H9 (cell line): ENCODE measurements around the gene MDGA2. TPM values are rescaled to one million over a fixed set of nuclear protein-coding genes. Genes with fewer than 3 reads are reported as not detected.

ENCODE experiments used
- DNase-seq: peaks from one replicate; pipeline ENCODE4 v3.0.0-alpha.2; 2017
- H2AFZ ChIP-seq: one replicate; pipeline ENCODE4 v1.6.1; 2013; ENCODE audit warnings: mild to moderate bottlenecking, low read length, control low read depth, moderate library complexity
- H2AK5ac ChIP-seq: 2 replicates; pipeline ENCODE4 v1.6.1; 2013; ENCODE audit warnings: low read length, control low read depth, mixed read lengths; ENCODE audit not compliant: insufficient read length
- H2BK120ac ChIP-seq: one replicate; pipeline ENCODE4 v1.6.1; 2013; ENCODE audit warnings: low read depth, mild to moderate bottlenecking, low read length, control low read depth, inconsistent platforms; ENCODE audit not compliant: poor library complexity, severe bottlenecking
- H2BK12ac ChIP-seq: 2 replicates; pipeline ENCODE4 v1.6.1; 2013; ENCODE audit warnings: low read length, control low read depth, mixed read lengths, low read depth; ENCODE audit not compliant: insufficient read length
- H2BK15ac ChIP-seq: 2 replicates; pipeline ENCODE4 v1.6.1; 2013; ENCODE audit warnings: low read depth, low read length, control low read depth
- H2BK20ac ChIP-seq: one replicate; pipeline ENCODE4 v1.6.1; 2013; ENCODE audit warnings: low read depth, mild to moderate bottlenecking, low read length, control low read depth, inconsistent platforms; ENCODE audit not compliant: poor library complexity, severe bottlenecking
- H2BK5ac ChIP-seq: 2 replicates; pipeline ENCODE4 v1.6.1; 2013; ENCODE audit warnings: low read length, control low read depth, mixed read lengths; ENCODE audit not compliant: insufficient read length
- H3K14ac ChIP-seq: 2 replicates; pipeline ENCODE4 v1.6.1; 2013; ENCODE audit warnings: low read length, control low read depth; ENCODE audit not compliant: insufficient read depth
- H3K18ac ChIP-seq: 2 replicates; pipeline ENCODE4 v1.6.1; 2013; ENCODE audit warnings: low read depth, mild to moderate bottlenecking, mixed read lengths, low read length, control low read depth; ENCODE audit not compliant: insufficient read length
- H3K23ac ChIP-seq: 2 replicates; pipeline ENCODE4 v1.6.1; 2013; ENCODE audit warnings: low read length, control low read depth, mixed read lengths, low read depth; ENCODE audit not compliant: insufficient read length
- H3K23me2 ChIP-seq: 2 replicates; pipeline ENCODE4 v1.6.1; 2013; ENCODE audit warnings: low read depth, mild to moderate bottlenecking, mixed read lengths, low read length, control low read depth; ENCODE audit not compliant: insufficient read length, poor library complexity, severe bottlenecking
- H3K27ac ChIP-seq: 2 replicates; pipeline ENCODE4 v1.5.1; 2013; ENCODE audit warnings: low read length, control low read depth, mixed read lengths, low read depth; ENCODE audit not compliant: insufficient read length
- H3K27me3 ChIP-seq: 2 replicates; pipeline ENCODE4 v1.6.1; 2013; ENCODE audit warnings: low read length, control low read depth, inconsistent platforms; ENCODE audit not compliant: insufficient read depth
- H3K4ac ChIP-seq: 2 replicates; pipeline ENCODE4 v1.6.1; 2013; ENCODE audit warnings: low read depth, mild to moderate bottlenecking, control low read depth, inconsistent platforms, low read length, moderate library complexity
- H3K4me1 ChIP-seq: 2 replicates; pipeline ENCODE4 v1.6.1; 2013; ENCODE audit warnings: low read length, control low read depth, inconsistent platforms; ENCODE audit not compliant: insufficient read depth
- H3K4me2 ChIP-seq: 2 replicates; pipeline ENCODE4 v1.6.1; 2013; ENCODE audit warnings: low read length, control low read depth, mixed read lengths; ENCODE audit not compliant: insufficient read length, insufficient read depth
- H3K56ac ChIP-seq: 2 replicates; pipeline ENCODE4 v1.6.1; 2013; ENCODE audit warnings: low read depth, mild to moderate bottlenecking, mixed read lengths, low read length, control low read depth; ENCODE audit not compliant: insufficient read length
- H3K79me1 ChIP-seq: 2 replicates; pipeline ENCODE4 v1.6.1; 2013; ENCODE audit warnings: low read depth, mild to moderate bottlenecking, moderate library complexity, low read length, control low read depth, inconsistent platforms; ENCODE audit not compliant: insufficient read depth, poor library complexity, severe bottlenecking
- H3K79me2 ChIP-seq: 2 replicates; pipeline ENCODE4 v1.6.1; 2013; ENCODE audit warnings: low read length, control low read depth, inconsistent platforms; ENCODE audit not compliant: insufficient read depth
- H3K9ac ChIP-seq: 2 replicates; pipeline ENCODE4 v1.6.1; 2013; ENCODE audit warnings: low read length, control low read depth, mixed read lengths; ENCODE audit not compliant: insufficient read length; ENCODE audit errors: extremely low read depth
- H3K9me3 ChIP-seq: one replicate; pipeline ENCODE4 v1.6.1; 2013; ENCODE audit warnings: low read depth, low read length, inconsistent platforms; ENCODE audit not compliant: control insufficient read depth
- H3T11ph ChIP-seq: one replicate; pipeline ENCODE4 v1.6.1; 2013; ENCODE audit warnings: mild to moderate bottlenecking, low read length, control low read depth, inconsistent platforms
- H4K20me1 ChIP-seq: one replicate; pipeline ENCODE4 v1.6.1; 2013; ENCODE audit not compliant: control insufficient read depth, insufficient read length, insufficient read depth
- H4K5ac ChIP-seq: 2 replicates; pipeline ENCODE4 v1.6.1; 2013; ENCODE audit warnings: low read depth, mild to moderate bottlenecking, mixed read lengths, low read length, control low read depth; ENCODE audit not compliant: insufficient read length
- H4K8ac ChIP-seq: replicated peaks from 2 replicates; pipeline ENCODE4 v1.6.1; 2013; ENCODE audit warnings: low read length, control low read depth, mixed read lengths, low read depth; ENCODE audit not compliant: insufficient read length
- H4K91ac ChIP-seq: 2 replicates; pipeline ENCODE4 v1.6.1; 2013; ENCODE audit warnings: low read depth, mild to moderate bottlenecking, moderate library complexity, mixed read lengths, low read length, control low read depth; ENCODE audit not compliant: insufficient read length
- H3K27ac Mint-ChIP-seq, 3 experiments: 2 replicates in 2 of 3; 3 replicates in 1 of 3; pipeline ENCODE4 v1.8.0; 2020 to 2021; ENCODE audit warnings: mixed read lengths in 3 of 3, mild to moderate bottlenecking in 1 of 3, moderate library complexity in 1 of 3
- H3K27me3 Mint-ChIP-seq: 2 replicates; pipeline ENCODE4 v1.8.0; 2021; ENCODE audit warnings: low read depth, mild to moderate bottlenecking, moderate library complexity, mixed read lengths
- H3K36me3 Mint-ChIP-seq, 3 experiments: 2 replicates in 2 of 3; 3 replicates in 1 of 3; pipeline ENCODE4 v1.8.0; 2020 to 2021; ENCODE audit warnings: low read depth in 3 of 3, mixed read lengths in 3 of 3; ENCODE audit not compliant: insufficient read depth in 1 of 3
- H3K4me1 Mint-ChIP-seq, 2 experiments: 2 replicates each; pipeline ENCODE4 v1.8.0; 2020; ENCODE audit warnings: mixed read lengths in 2 of 2
- H3K4me3 Mint-ChIP-seq, 2 experiments: 2 replicates in 1 of 2; 3 replicates in 1 of 2; pipeline ENCODE4 v1.8.0; 2020 to 2021; ENCODE audit warnings: mild to moderate bottlenecking in 2 of 2, mixed read lengths in 2 of 2, moderate library complexity in 1 of 2
- H3K9me3 Mint-ChIP-seq, 2 experiments: 2 replicates in 1 of 2; 3 replicates in 1 of 2; pipeline ENCODE4 v1.8.0; 2020; ENCODE audit warnings: mild to moderate bottlenecking in 2 of 2, mixed read lengths in 2 of 2, moderate library complexity in 1 of 2
- WGBS: extraction: QIAGEN DNeasy Blood & Tissue Kit; methylation state at CpG from one replicate; pipeline ENCODE4 v1.1.7; 2013; ENCODE audit warnings: missing lambda C conversion rate, low lambda C conversion rate, mixed read lengths; ENCODE audit not compliant: insufficient read length; ENCODE audit errors: extremely low coverage; 5-methylcytosine and 5-hydroxymethylcytosine counted together
- total RNA-seq: library from RNA; stranded (reverse); gene quantifications from 2 replicates; pipeline ENCODE4 v1.2.1, GENCODE V29; 2021
- TF ChIP-seq, protein P1 (sequence below): fragments of 200-600 bp; sonication (generic); conservative IDR thresholded peaks from 3 replicates; pipeline ENCODE4 v1.8.0; 2021; ENCODE audit warnings: antibody characterized with exemption, mild to moderate bottlenecking

Gene MDGA2
- total RNA-seq, 1 experiment from 2014 or later, result 1.9 TPM

DNA sequence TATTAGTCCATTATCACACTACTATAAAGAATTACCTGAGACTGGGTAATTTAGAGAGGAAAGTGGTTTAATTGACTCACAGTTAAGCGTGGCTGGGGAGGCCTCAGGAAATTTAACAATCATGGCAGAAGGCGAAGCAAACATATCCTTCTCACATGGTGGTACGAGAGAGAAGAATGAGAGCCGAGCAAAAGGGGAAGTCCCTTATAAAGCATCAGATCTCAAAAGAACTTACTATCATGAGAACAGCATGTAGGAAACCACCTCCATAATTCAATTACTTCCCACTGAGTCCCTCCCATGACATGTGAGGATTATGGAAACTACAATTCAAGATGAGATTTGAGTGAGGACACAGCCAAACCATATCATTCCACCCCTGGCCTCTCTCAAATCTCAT lies 422.6 kb downstream of the MDGA2 start:
- Histone ChIP-seq H3K27me3 (no peaks in the 10 kb centered on the region), H4K20me1 (no peaks in the 10 kb centered on the region), H2AK5ac (no peak overlapping the region), H2BK20ac (no peak overlapping the region), H3K23me2 (no peaks in the 10 kb centered on the region), H3K4me1 (no peaks in the 10 kb centered on the region), H3K23ac (no peak overlapping the region), H3T11ph (no peak overlapping the region), H4K8ac (no peak overlapping the region), H4K5ac (no peak overlapping the region), H2BK120ac (no peak overlapping the region), H3K56ac (no peak overlapping the region), H2BK12ac (no peak overlapping the region), H4K91ac (no peak overlapping the region), H3K18ac (no peak overlapping the region), H2BK5ac (no peak overlapping the region), H3K9ac (no peak overlapping the region), H3K79me1 (no peaks in the 10 kb centered on the region), H3K4me2 (no peak overlapping the region), H2BK15ac (no peak overlapping the region), H3K9me3 (no peaks in the 10 kb centered on the region), H3K27ac (no peak overlapping the region), H3K4ac (no peak overlapping the region), H3K79me2 (no peaks in the 10 kb centered on the region), H2AFZ (no peak overlapping the region), H3K14ac (no peak overlapping the region)
- TF ChIP-seq, protein P1, sequence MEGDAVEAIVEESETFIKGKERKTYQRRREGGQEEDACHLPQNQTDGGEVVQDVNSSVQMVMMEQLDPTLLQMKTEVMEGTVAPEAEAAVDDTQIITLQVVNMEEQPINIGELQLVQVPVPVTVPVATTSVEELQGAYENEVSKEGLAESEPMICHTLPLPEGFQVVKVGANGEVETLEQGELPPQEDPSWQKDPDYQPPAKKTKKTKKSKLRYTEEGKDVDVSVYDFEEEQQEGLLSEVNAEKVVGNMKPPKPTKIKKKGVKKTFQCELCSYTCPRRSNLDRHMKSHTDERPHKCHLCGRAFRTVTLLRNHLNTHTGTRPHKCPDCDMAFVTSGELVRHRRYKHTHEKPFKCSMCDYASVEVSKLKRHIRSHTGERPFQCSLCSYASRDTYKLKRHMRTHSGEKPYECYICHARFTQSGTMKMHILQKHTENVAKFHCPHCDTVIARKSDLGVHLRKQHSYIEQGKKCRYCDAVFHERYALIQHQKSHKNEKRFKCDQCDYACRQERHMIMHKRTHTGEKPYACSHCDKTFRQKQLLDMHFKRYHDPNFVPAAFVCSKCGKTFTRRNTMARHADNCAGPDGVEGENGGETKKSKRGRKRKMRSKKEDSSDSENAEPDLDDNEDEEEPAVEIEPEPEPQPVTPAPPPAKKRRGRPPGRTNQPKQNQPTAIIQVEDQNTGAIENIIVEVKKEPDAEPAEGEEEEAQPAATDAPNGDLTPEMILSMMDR, result no peak
- DNase-seq, result no peak
- Mint-ChIP-seq H3K9me3 (peaks cover 17 to 19% of the 10 kb centered on the region in 2 experiments), H3K4me1 (no peaks in the 10 kb centered on the region), H3K27me3 (no peaks in the 10 kb centered on the region), H3K4me3 (no peak overlapping the region), H3K36me3 (peaks cover 8 to 15% (median 12%) of the 10 kb centered on the region in 3 experiments), H3K27ac (no peak overlapping the region)
- no CpG with 5 or more reads among the region's 4 CpGs for WGBS
